Trophoblast cell (in vitro differentiated cells and primary cell): Measurements from ENCODE around the gene KAT6B.
"Not testable (repeated sequence)": the region's sequence is repeated elsewhere in the genome, so short reads cannot be mapped to it uniquely, and the experiment has no call there.

Experiments used
- DNase-seq, 2 donors: peaks; one replicate each; pipeline ENCODE4 v3.0.0-alpha.2; 2016
- H2AFZ ChIP-seq: 2 replicates; pipeline ENCODE4 v1.6.1; 2013; ENCODE audit warnings: low read length, moderate library complexity, mild to moderate bottlenecking; ENCODE audit not compliant: insufficient read depth, poor library complexity
- H2AK5ac ChIP-seq: 2 replicates; pipeline ENCODE4 v1.6.1; 2013; ENCODE audit warnings: mild to moderate bottlenecking, low read length
- H2BK120ac ChIP-seq: 2 replicates; pipeline ENCODE4 v1.6.1; 2013; ENCODE audit warnings: low read length, mild to moderate bottlenecking, moderate library complexity; ENCODE audit not compliant: insufficient read depth, poor library complexity
- H2BK12ac ChIP-seq: 2 replicates; pipeline ENCODE4 v1.6.1; 2013; ENCODE audit warnings: mild to moderate bottlenecking, low read length, moderate library complexity
- H2BK5ac ChIP-seq: 2 replicates; pipeline ENCODE4 v1.6.1; 2013; ENCODE audit warnings: low read length, low read depth, moderate library complexity, mild to moderate bottlenecking; ENCODE audit not compliant: poor library complexity
- H3K14ac ChIP-seq: 2 replicates; pipeline ENCODE4 v1.6.1; 2013; ENCODE audit warnings: mild to moderate bottlenecking, low read length
- H3K18ac ChIP-seq: 2 replicates; pipeline ENCODE4 v1.6.1; 2013; ENCODE audit warnings: mild to moderate bottlenecking, low read length
- H3K23ac ChIP-seq: 2 replicates; pipeline ENCODE4 v1.6.1; 2013; ENCODE audit warnings: low read length
- H3K27ac ChIP-seq: 2 replicates; pipeline ENCODE4 v1.5.1; 2013; ENCODE audit warnings: low read depth, mild to moderate bottlenecking, inconsistent platforms, low read length, moderate library complexity
- H3K27me3 ChIP-seq: 2 replicates; pipeline ENCODE4 v1.6.1; 2013; ENCODE audit warnings: inconsistent platforms, mild to moderate bottlenecking, low read length, moderate library complexity; ENCODE audit not compliant: insufficient read depth
- H3K36me3 ChIP-seq, 2 experiments: 1 replicate in 1 of 2; 2 replicates in 1 of 2; pipeline ENCODE4 v1.6.1; 2013; ENCODE audit warnings: low read length in 2 of 2, mild to moderate bottlenecking in 2 of 2, moderate library complexity in 1 of 2; ENCODE audit not compliant: insufficient read depth in 2 of 2, control insufficient read depth in 1 of 2
- H3K4ac ChIP-seq: 2 replicates; pipeline ENCODE4 v1.6.1; 2013; ENCODE audit warnings: low read depth, mild to moderate bottlenecking, low read length, moderate library complexity
- H3K4me1 ChIP-seq, 2 experiments: 1 replicate in 1 of 2; 2 replicates in 1 of 2; pipeline ENCODE4 v1.6.1; 2013; ENCODE audit warnings: low read length in 2 of 2, mild to moderate bottlenecking in 2 of 2, moderate library complexity in 1 of 2; ENCODE audit not compliant: insufficient read depth in 2 of 2, control insufficient read depth in 1 of 2
- H3K4me2 ChIP-seq: 2 replicates; pipeline ENCODE4 v1.6.1; 2013; ENCODE audit warnings: inconsistent platforms, mild to moderate bottlenecking, low read length, moderate library complexity
- H3K4me3 ChIP-seq: 2 replicates; pipeline ENCODE4 v1.5.1; 2013; ENCODE audit warnings: mild to moderate bottlenecking, low read depth, low read length, inconsistent platforms
- H3K79me1 ChIP-seq: one replicate; pipeline ENCODE4 v1.6.1; 2013; ENCODE audit warnings: low read length
- H3K79me2 ChIP-seq: 2 replicates; pipeline ENCODE4 v1.6.1; 2013; ENCODE audit warnings: low read length, mild to moderate bottlenecking; ENCODE audit not compliant: control insufficient read depth, insufficient read depth, poor library complexity
- H3K9ac ChIP-seq: 2 replicates; pipeline ENCODE4 v1.6.1; 2013; ENCODE audit warnings: mild to moderate bottlenecking, low read length
- H3K9me3 ChIP-seq: 2 replicates; pipeline ENCODE4 v1.6.1; 2013; ENCODE audit warnings: low read depth, mild to moderate bottlenecking, control low read depth, inconsistent platforms, low read length; ENCODE audit not compliant: insufficient read depth
- H4K12ac ChIP-seq: 2 replicates; pipeline ENCODE4 v1.6.1; 2013; ENCODE audit warnings: low read depth, mild to moderate bottlenecking, low read length, moderate library complexity
- H4K8ac ChIP-seq: 2 replicates; pipeline ENCODE4 v1.6.1; 2013; ENCODE audit warnings: low read depth, mild to moderate bottlenecking, low read length, moderate library complexity
- H4K91ac ChIP-seq: one replicate; pipeline ENCODE4 v1.6.1; 2013; ENCODE audit warnings: low read depth, mild to moderate bottlenecking, low read length, moderate library complexity
- WGBS: extraction: QIAGEN DNeasy Blood & Tissue Kit; methylation state at CpG from one replicate; pipeline ENCODE4 v1.1.7; 2013; ENCODE audit warnings: missing lambda C conversion rate; ENCODE audit not compliant: insufficient read length, insufficient coverage; ENCODE audit errors: extremely low coverage; 5-methylcytosine and 5-hydroxymethylcytosine counted together

KAT6B gene

DNA sequence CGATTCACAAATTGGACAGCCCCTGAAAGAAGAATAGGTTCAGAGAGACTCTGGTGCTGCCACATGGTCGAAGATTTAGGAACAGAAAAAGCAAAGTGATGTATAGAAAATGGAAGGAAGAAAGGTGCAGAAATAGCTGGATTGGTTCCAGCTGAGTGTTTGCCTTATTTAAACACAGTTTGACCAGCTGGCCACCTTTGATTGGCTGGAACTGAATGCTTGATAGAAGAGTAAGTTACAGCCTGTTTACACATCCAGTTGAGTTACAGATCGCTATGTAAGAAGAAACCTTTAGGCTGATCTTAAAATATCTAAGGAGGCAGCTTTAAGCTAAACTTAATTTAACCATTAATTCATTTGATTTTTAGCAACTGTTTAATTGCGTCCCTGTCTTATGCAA lies 40.3 kb upstream of the KAT6B start:
- Histone ChIP-seq H3K4me3 (no peak overlapping the region), H4K91ac (no peak overlapping the region), H3K18ac (no peak overlapping the region), H2BK5ac (no peak overlapping the region), H3K9me3 (no peaks in the 10 kb centered on the region), H3K27ac (no peak overlapping the region), H3K9ac (no peak overlapping the region), H3K79me1 (no peaks in the 10 kb centered on the region), H3K36me3 (no peaks in the 10 kb centered on the region), H2BK120ac (no peak overlapping the region), H3K23ac (no peak overlapping the region), H4K8ac (no peak overlapping the region), H2BK12ac (no peak overlapping the region), H2AK5ac (no peak overlapping the region), H2AFZ (no peak overlapping the region), H3K14ac (no peak overlapping the region), H3K79me2 (no peaks in the 10 kb centered on the region), H3K4ac (no peak overlapping the region), H3K4me2 (no peak overlapping the region), H4K12ac (no peak overlapping the region), H3K27me3 (no peaks in the 10 kb centered on the region), H3K4me1 (no peaks in the 10 kb centered on the region)
- no peak for DNase-seq
- WGBS: no CpG with 5 or more reads among the region's 4 CpGs

- Histone ChIP-seq H3K27ac (no peak overlapping the region), H3K9me3 (no peaks in the 10 kb centered on the region), H4K91ac (no peak overlapping the region), H2BK12ac (no peak overlapping the region), H3K79me1 (no peaks in the 10 kb centered on the region), H3K23ac (no peak overlapping the region), H3K4me1 (no peaks in the 10 kb centered on the region), H3K36me3 (no peaks in the 10 kb centered on the region), H3K4me2 (no peak overlapping the region), H2BK120ac (no peak overlapping the region), H3K27me3 (no peaks in the 10 kb centered on the region), H3K14ac (no peak overlapping the region), H3K4me3 (no peak overlapping the region), H2BK5ac (no peak overlapping the region), H2AK5ac (no peak overlapping the region), H2AFZ (no peak overlapping the region), H3K9ac (no peak overlapping the region), H4K8ac (no peak overlapping the region), H4K12ac (no peak overlapping the region), H3K18ac (no peak overlapping the region), H3K4ac (no peak overlapping the region), H3K79me2 (no peaks in the 10 kb centered on the region)
- WGBS: 100% methylated on average over 2 of the region's 5 CpGs
- DNase-seq: no peak
Observed at GRCh38 chr10:74787457-74787856, 38.9 kb upstream of the KAT6B start.

- H3K4me3 ChIP-seq, H3K9ac ChIP-seq, H2BK5ac ChIP-seq, H3K4me2 ChIP-seq, H3K79me2 ChIP-seq, H3K4ac ChIP-seq, H3K36me3 ChIP-seq, DNase-seq, H3K27me3 ChIP-seq, H2BK120ac ChIP-seq, H4K91ac ChIP-seq, H3K4me1 ChIP-seq, H3K18ac ChIP-seq, H3K23ac ChIP-seq, H2BK12ac ChIP-seq, H2AK5ac ChIP-seq, H4K12ac ChIP-seq, H2AFZ ChIP-seq, H3K79me1 ChIP-seq, H3K27ac ChIP-seq, H3K9me3 ChIP-seq, H3K14ac ChIP-seq, H4K8ac ChIP-seq: not testable (repeated sequence)
- no CpG with 5 or more reads among the region's 5 CpGs for WGBS
Observed at GRCh38 chr10:74791979-74792378, 34.4 kb upstream of the KAT6B start.

GRCh38 chr10:74792726-74793125 lies 33.7 kb upstream of the KAT6B start:
- H2AK5ac ChIP-seq: no peak overlapping the region
- H3K4me2 ChIP-seq: no peak overlapping the region
- no peak overlapping the region for H3K4ac ChIP-seq
- no peak overlapping the region for H2BK12ac ChIP-seq
- no peak overlapping the region for H3K18ac ChIP-seq
- no peaks in the 10 kb centered on the region for H3K36me3 ChIP-seq
- no peak for DNase-seq
- no peak overlapping the region for H3K14ac ChIP-seq
- no peak overlapping the region for H4K91ac ChIP-seq
- no peaks in the 10 kb centered on the region for H3K79me1 ChIP-seq
- H3K23ac ChIP-seq: no peak overlapping the region
- H3K9me3 ChIP-seq: no peaks in the 10 kb centered on the region
- H2BK120ac ChIP-seq: no peak overlapping the region
- no peak overlapping the region for H3K9ac ChIP-seq
- no peak overlapping the region for H3K4me3 ChIP-seq
- no peak overlapping the region for H3K27ac ChIP-seq
- no peak overlapping the region for H4K12ac ChIP-seq
- H3K4me1 ChIP-seq: no peaks in the 10 kb centered on the region
- no peak overlapping the region for H2AFZ ChIP-seq
- no peak overlapping the region for H4K8ac ChIP-seq
- no peaks in the 10 kb centered on the region for H3K27me3 ChIP-seq
- H2BK5ac ChIP-seq: no peak overlapping the region
- H3K79me2 ChIP-seq: no peaks in the 10 kb centered on the region

GRCh38 chr10:74793240-74793639 lies 33.2 kb upstream of the KAT6B start:
- WGBS: no CpG with 5 or more reads among the region's 1 CpG
- H2BK5ac ChIP-seq, H4K91ac ChIP-seq, H3K9me3 ChIP-seq, H3K9ac ChIP-seq, H3K79me2 ChIP-seq, H3K18ac ChIP-seq, DNase-seq, H3K4me1 ChIP-seq, H3K4me3 ChIP-seq, H4K12ac ChIP-seq, H4K8ac ChIP-seq, H3K23ac ChIP-seq, H2AFZ ChIP-seq, H2BK12ac ChIP-seq, H3K27ac ChIP-seq, H3K36me3 ChIP-seq, H3K27me3 ChIP-seq, H3K79me1 ChIP-seq, H2AK5ac ChIP-seq, H3K4ac ChIP-seq, H3K4me2 ChIP-seq, H2BK120ac ChIP-seq, H3K14ac ChIP-seq: not testable (repeated sequence)
